ENCODE data around the gene ALG9. TPM values are rescaled to one million over a fixed set of nuclear protein-coding genes. Genes with fewer than 3 reads are reported as not detected.
"Not testable (repeated sequence)": the region's sequence is repeated elsewhere in the genome, so short reads cannot be mapped to it uniquely, and the experiment has no call there.

The ALG9 gene
- total RNA-seq, 4 donors from 2014 or later: 26.2 to 74.3 (median 31.4) TPM

GRCh38 chr11:111792314-111792713 is 79.1 kb downstream of the ALG9 start:
- H3K4me3 ChIP-seq: no peak overlapping the region
- DNase-seq (ENCODE audit: low spot score in 2 of 2): no peak
- no peak overlapping the region for H3K27ac ChIP-seq
- H3K9me3 ChIP-seq: no peaks in the 10 kb centered on the region
- TF ChIP-seq EP300 (IDR thresholded peaks at IDR 0.05) (no peak), POLR2A (IDR thresholded peaks at IDR 0.05) (no peak), POLR2AphosphoS5 (IDR thresholded peaks at IDR 0.05) (no peak), CTCF (IDR thresholded peaks at IDR 0.05) (no peak)
- no peaks in the 10 kb centered on the region for H3K27me3 ChIP-seq
- H3K36me3 ChIP-seq: no peaks in the 10 kb centered on the region
- peaks cover 11% of the 10 kb centered on the region for H3K4me1 ChIP-seq
- 100% methylated on average over 1 of the region's 1 CpG for WGBS

- Histone ChIP-seq H3K4me3 (no peak overlapping the region), H3K27ac (peak overlapping the region; percentile 20), H3K9me3 (no peaks in the 10 kb centered on the region), H3K27me3 (no peaks in the 10 kb centered on the region), H3K4me1 (peaks cover 4% of the 10 kb centered on the region), H3K36me3 (peaks cover 22% of the 10 kb centered on the region)
- TF ChIP-seq EP300 (IDR thresholded peaks at IDR 0.05) (no peak), POLR2A (IDR thresholded peaks at IDR 0.05) (no peak), POLR2AphosphoS5 (IDR thresholded peaks at IDR 0.05) (no peak), CTCF (IDR thresholded peaks at IDR 0.05) (no peak)
- WGBS: 79% methylated on average over 2 of the region's 2 CpGs
- DNase-seq (ENCODE audit: low spot score in 2 of 2): no peak
Observed at GRCh38 chr11:111788464-111788863, 82.9 kb downstream of the ALG9 start.

GRCh38 chr11:111788051-111788450 is 83.3 kb downstream of the ALG9 start:
- Histone ChIP-seq H3K9me3 (no peaks in the 10 kb centered on the region), H3K27ac (peak overlapping the region; percentile 20), H3K36me3 (peaks cover 22% of the 10 kb centered on the region), H3K27me3 (no peaks in the 10 kb centered on the region), H3K4me3 (no peak overlapping the region), H3K4me1 (peaks cover under 1% of the 10 kb centered on the region)
- WGBS: 37% methylated on average over 2 of the region's 2 CpGs
- TF ChIP-seq POLR2AphosphoS5 (IDR thresholded peaks at IDR 0.05): no peak
- TF ChIP-seq CTCF (IDR thresholded peaks at IDR 0.05): no peak
- TF ChIP-seq POLR2A (IDR thresholded peaks at IDR 0.05): no peak
- no peak for TF ChIP-seq EP300 (IDR thresholded peaks at IDR 0.05)
- DNase-seq (ENCODE audit: low spot score in 2 of 2): no peak

GRCh38 chr11:111785886-111786412 is 85.4 kb downstream of the ALG9 start:
- DNase-seq (ENCODE audit: low spot score in 2 of 2): no peak
- no peaks in the 10 kb centered on the region for H3K27me3 ChIP-seq
- no peak for TF ChIP-seq EP300 (IDR thresholded peaks at IDR 0.05)
- no peak for TF ChIP-seq CTCF (IDR thresholded peaks at IDR 0.05)
- no peak for TF ChIP-seq POLR2AphosphoS5 (IDR thresholded peaks at IDR 0.05)
- TF ChIP-seq POLR2A (IDR thresholded peaks at IDR 0.05): no peak
- no peaks in the 10 kb centered on the region for H3K4me1 ChIP-seq
- peaks cover 22% of the 10 kb centered on the region for H3K36me3 ChIP-seq
- no peaks in the 10 kb centered on the region for H3K9me3 ChIP-seq
- no peak overlapping the region for H3K27ac ChIP-seq
- 87% methylated on average over 2 of the region's 2 CpGs for WGBS
- no peak overlapping the region for H3K4me3 ChIP-seq

- no peak for DNase-seq (ENCODE audit: low spot score in 2 of 2)
- 93% methylated on average over 2 of the region's 2 CpGs for WGBS
- no peak for TF ChIP-seq CTCF (IDR thresholded peaks at IDR 0.05)
- Histone ChIP-seq H3K36me3 (peaks cover 22% of the 10 kb centered on the region), H3K4me1 (no peaks in the 10 kb centered on the region), H3K27me3 (no peaks in the 10 kb centered on the region), H3K9me3 (no peaks in the 10 kb centered on the region), H3K4me3 (no peak overlapping the region), H3K27ac (no peak overlapping the region)
Observed at GRCh38 chr11:111785076-111785475, 86.3 kb downstream of the ALG9 start.

- not testable (repeated sequence) for H3K27ac ChIP-seq; H3K4me1 ChIP-seq; H3K4me3 ChIP-seq; DNase-seq (ENCODE audit: low spot score in 2 of 2); H3K27me3 ChIP-seq; H3K9me3 ChIP-seq
- H3K36me3 ChIP-seq: peaks cover 22% of the 10 kb centered on the region
- WGBS: 94% methylated on average over 10 of the region's 10 CpGs
Observed at GRCh38 chr11:111784311-111784710, 87.1 kb downstream of the ALG9 start.
